ENCODE measurements around the gene TRPM4. TPM values are rescaled to one million over a fixed set of nuclear protein-coding genes. Genes with fewer than 3 reads are reported as not detected.

TRPM4 gene
- total and polyA plus RNA-seq, 2 experiments from 2014 or later: 16.5 to 25.7 TPM

- Histone ChIP-seq H3K9me2 (ENCODE audit: insufficient read depth) (no peaks in the 10 kb centered on the region), H3F3A (replicated peaks; ENCODE audit: low read depth) (no peaks in the 10 kb centered on the region), H3K4me3 (no peak overlapping the region), H2AFZ (no peak overlapping the region), H3K36me3 (ENCODE audit: insufficient read depth) (no peaks in the 10 kb centered on the region; the same call in 1 of the 2 replicates), H4K20me1 (replicated peaks; ENCODE audit: insufficient read depth) (no peaks in the 10 kb centered on the region), H3K27me3 (ENCODE audit: insufficient read depth) (no peaks in the 10 kb centered on the region), H3K4me1 (ENCODE audit: insufficient read depth) (no peaks in the 10 kb centered on the region), H3K27ac (ENCODE audit: low read depth) (no peak overlapping the region), H3K4me2 (no peak overlapping the region), H3K79me2 (replicated peaks; ENCODE audit: insufficient read depth) (no peaks in the 10 kb centered on the region)
- ATAC-seq: no peak
- H3K4me3 Mint-ChIP-seq: no peak overlapping the region
- DNase-seq (ENCODE audit: low spot score): no peak
- H3K9me3 Mint-ChIP-seq: no peaks in the 10 kb centered on the region
- TF ChIP-seq CTCF (conservative IDR thresholded peaks at IDR 0.05; ENCODE audit: low read depth in 2 of 2) (no peak), STAT1 (IDR thresholded peaks at IDR 0.05; ENCODE audit: unreplicated experiment) (no peak)
- H3K36me3 Mint-ChIP-seq (ENCODE audit: low read depth): no peaks in the 10 kb centered on the region
- H3K27ac Mint-ChIP-seq: no peak overlapping the region
- H3K27me3 Mint-ChIP-seq (ENCODE audit: insufficient read depth, low read depth, poor library complexity): peaks cover 3% of the 10 kb centered on the region
- H3K4me1 Mint-ChIP-seq: no peaks in the 10 kb centered on the region
Observed at GRCh38 chr19:49231389-49231788, 73.8 kb downstream of the TRPM4 start.

DNA sequence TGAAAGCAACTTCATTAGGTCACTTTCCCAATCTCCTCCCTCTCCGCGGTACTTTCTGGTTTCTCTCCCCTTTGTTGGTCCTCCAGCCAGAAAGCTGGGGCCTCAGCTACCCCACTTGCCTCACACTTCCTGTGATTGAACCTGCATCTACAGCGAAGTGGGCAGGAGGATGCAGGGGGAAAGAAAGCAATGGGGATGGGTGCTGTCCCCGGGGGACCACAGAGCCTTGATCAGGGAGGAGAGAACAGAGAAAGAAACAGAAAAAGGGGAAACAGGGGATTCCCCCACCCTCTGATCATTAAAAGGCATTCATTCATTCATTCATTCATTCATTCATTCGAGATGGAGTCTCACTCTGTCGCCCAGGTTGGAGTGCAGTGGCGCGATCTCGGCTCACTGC, 74.2 kb downstream of the TRPM4 start:
- H3K27me3 ChIP-seq (ENCODE audit: insufficient read depth): no peaks in the 10 kb centered on the region
- Mint-ChIP-seq H3K27me3 (ENCODE audit: insufficient read depth, low read depth, poor library complexity) (peaks cover 3% of the 10 kb centered on the region), H3K4me1 (no peaks in the 10 kb centered on the region), H3K4me3 (no peak overlapping the region), H3K27ac (no peak overlapping the region), H3K36me3 (ENCODE audit: low read depth) (no peaks in the 10 kb centered on the region), H3K9me3 (no peaks in the 10 kb centered on the region)
- ATAC-seq (no peak), DNase-seq (ENCODE audit: low spot score) (no peak)
- no peaks in the 10 kb centered on the region for H3K9me2 ChIP-seq (ENCODE audit: insufficient read depth)
- H3K79me2 ChIP-seq (replicated peaks; ENCODE audit: insufficient read depth): no peaks in the 10 kb centered on the region
- no peak overlapping the region for H3K4me2 ChIP-seq
- H3K4me3 ChIP-seq: no peak overlapping the region
- no peaks in the 10 kb centered on the region for H4K20me1 ChIP-seq (replicated peaks; ENCODE audit: insufficient read depth)
- no peaks in the 10 kb centered on the region for H3F3A ChIP-seq (replicated peaks; ENCODE audit: low read depth)
- no peaks in the 10 kb centered on the region for H3K4me1 ChIP-seq (ENCODE audit: insufficient read depth)
- no peaks in the 10 kb centered on the region; the same call in 1 of the 2 replicates for H3K36me3 ChIP-seq (ENCODE audit: insufficient read depth)
- H2AFZ ChIP-seq: no peak overlapping the region
- no peak overlapping the region for H3K27ac ChIP-seq (ENCODE audit: low read depth)
- TF ChIP-seq NANOG (IDR thresholded peaks at IDR 0.05; ENCODE audit: borderline replicate concordance): no peak
- no peak for TF ChIP-seq EZH2phosphoT487 (IDR thresholded peaks at IDR 0.05; ENCODE audit: unreplicated experiment)
- no peak for TF ChIP-seq ZNF331 (CRISPR knock-in tag; IDR thresholded peaks at IDR 0.05; ENCODE audit: low read depth)
- no peak for TF ChIP-seq STAT1 (IDR thresholded peaks at IDR 0.05; ENCODE audit: unreplicated experiment)
- TF ChIP-seq, protein P1, sequence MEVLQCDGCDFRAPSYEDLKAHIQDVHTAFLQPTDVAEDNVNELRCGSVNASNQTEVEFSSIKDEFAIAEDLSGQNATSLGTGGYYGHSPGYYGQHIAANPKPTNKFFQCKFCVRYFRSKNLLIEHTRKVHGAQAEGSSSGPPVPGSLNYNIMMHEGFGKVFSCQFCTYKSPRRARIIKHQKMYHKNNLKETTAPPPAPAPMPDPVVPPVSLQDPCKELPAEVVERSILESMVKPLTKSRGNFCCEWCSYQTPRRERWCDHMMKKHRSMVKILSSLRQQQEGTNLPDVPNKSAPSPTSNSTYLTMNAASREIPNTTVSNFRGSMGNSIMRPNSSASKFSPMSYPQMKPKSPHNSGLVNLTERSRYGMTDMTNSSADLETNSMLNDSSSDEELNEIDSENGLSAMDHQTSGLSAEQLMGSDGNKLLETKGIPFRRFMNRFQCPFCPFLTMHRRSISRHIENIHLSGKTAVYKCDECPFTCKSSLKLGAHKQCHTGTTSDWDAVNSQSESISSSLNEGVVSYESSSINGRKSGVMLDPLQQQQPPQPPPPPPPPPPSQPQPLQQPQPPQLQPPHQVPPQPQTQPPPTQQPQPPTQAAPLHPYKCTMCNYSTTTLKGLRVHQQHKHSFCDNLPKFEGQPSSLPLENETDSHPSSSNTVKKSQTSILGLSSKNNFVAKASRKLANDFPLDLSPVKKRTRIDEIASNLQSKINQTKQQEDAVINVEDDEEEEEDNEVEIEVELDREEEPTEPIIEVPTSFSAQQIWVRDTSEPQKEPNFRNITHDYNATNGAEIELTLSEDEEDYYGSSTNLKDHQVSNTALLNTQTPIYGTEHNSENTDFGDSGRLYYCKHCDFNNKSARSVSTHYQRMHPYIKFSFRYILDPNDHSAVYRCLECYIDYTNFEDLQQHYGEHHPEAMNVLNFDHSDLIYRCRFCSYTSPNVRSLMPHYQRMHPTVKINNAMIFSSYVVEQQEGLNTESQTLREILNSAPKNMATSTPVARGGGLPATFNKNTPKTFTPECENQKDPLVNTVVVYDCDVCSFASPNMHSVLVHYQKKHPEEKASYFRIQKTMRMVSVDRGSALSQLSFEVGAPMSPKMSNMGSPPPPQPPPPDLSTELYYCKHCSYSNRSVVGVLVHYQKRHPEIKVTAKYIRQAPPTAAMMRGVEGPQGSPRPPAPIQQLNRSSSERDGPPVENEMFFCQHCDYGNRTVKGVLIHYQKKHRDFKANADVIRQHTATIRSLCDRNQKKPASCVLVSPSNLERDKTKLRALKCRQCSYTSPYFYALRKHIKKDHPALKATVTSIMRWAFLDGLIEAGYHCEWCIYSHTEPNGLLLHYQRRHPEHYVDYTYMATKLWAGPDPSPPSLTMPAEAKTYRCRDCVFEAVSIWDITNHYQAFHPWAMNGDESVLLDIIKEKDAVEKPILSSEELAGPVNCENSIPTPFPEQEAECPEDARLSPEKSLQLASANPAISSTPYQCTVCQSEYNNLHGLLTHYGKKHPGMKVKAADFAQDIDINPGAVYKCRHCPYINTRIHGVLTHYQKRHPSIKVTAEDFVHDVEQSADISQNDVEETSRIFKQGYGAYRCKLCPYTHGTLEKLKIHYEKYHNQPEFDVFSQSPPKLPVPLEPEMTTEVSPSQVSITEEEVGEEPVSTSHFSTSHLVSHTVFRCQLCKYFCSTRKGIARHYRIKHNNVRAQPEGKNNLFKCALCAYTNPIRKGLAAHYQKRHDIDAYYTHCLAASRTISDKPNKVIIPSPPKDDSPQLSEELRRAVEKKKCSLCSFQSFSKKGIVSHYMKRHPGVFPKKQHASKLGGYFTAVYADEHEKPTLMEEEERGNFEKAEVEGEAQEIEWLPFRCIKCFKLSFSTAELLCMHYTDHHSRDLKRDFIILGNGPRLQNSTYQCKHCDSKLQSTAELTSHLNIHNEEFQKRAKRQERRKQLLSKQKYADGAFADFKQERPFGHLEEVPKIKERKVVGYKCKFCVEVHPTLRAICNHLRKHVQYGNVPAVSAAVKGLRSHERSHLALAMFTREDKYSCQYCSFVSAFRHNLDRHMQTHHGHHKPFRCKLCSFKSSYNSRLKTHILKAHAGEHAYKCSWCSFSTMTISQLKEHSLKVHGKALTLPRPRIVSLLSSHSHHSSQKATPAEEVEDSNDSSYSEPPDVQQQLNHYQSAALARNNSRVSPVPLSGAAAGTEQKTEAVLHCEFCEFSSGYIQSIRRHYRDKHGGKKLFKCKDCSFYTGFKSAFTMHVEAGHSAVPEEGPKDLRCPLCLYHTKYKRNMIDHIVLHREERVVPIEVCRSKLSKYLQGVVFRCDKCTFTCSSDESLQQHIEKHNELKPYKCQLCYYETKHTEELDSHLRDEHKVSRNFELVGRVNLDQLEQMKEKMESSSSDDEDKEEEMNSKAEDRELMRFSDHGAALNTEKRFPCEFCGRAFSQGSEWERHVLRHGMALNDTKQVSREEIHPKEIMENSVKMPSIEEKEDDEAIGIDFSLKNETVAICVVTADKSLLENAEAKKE (CRISPR knock-in tag; IDR thresholded peaks at IDR 0.05): no peak
- no peak for TF ChIP-seq ETS1 (IDR thresholded peaks at IDR 0.05)
- no peak for TF ChIP-seq POLR2AphosphoS5 (IDR thresholded peaks at IDR 0.05; ENCODE audit: low read depth)
- TF ChIP-seq CTCF (conservative IDR thresholded peaks at IDR 0.05; ENCODE audit: low read depth in 2 of 2): no peak
- no peak for TF ChIP-seq JUNB (IDR thresholded peaks at IDR 0.05; ENCODE audit: unreplicated experiment)
- no peak for TF ChIP-seq CREB1 (CRISPR knock-in tag; IDR thresholded peaks at IDR 0.05; ENCODE audit: low read depth)
- TF ChIP-seq EZH2 (IDR thresholded peaks at IDR 0.05; ENCODE audit: low read depth, unreplicated experiment): no peak
